WTC11 (cell line): Measurements from ENCODE around the gene ANGPTL2.

Experiments used
- ATF3 ChIP-seq: sonication (generic); formaldehyde crosslinking; conservative IDR thresholded peaks from 2 replicates; pipeline ENCODE4 v1.8.1; 2022; ENCODE audit warnings: mild to moderate bottlenecking, missing genetic modification reagents
- CTCF ChIP-seq: fragments of 200-600 bp; IDR thresholded peaks from 2 replicates; pipeline ENCODE4 v1.8.0; 2022; ENCODE audit warnings: antibody characterized with exemption
- ESRRA ChIP-seq: sonication (generic); formaldehyde crosslinking; IDR thresholded peaks from 2 replicates; pipeline ENCODE4 v1.8.1; 2022; ENCODE audit warnings: mild to moderate bottlenecking, missing genetic modification reagents, borderline replicate concordance
- ETV6 ChIP-seq: sonication (generic); formaldehyde crosslinking; IDR thresholded peaks from 2 replicates; pipeline ENCODE4 v1.8.1; 2022; ENCODE audit warnings: mild to moderate bottlenecking, missing genetic modification reagents
- FOXJ3 ChIP-seq: sonication (generic); formaldehyde crosslinking; IDR thresholded peaks from 2 replicates; pipeline ENCODE4 v1.9.0; 2021; ENCODE audit warnings: missing genetic modification reagents, mild to moderate bottlenecking, borderline replicate concordance
- HMGXB4 ChIP-seq: sonication (generic); formaldehyde crosslinking; IDR thresholded peaks from 2 replicates; pipeline ENCODE4 v1.8.1; 2023; ENCODE audit warnings: mild to moderate bottlenecking, moderate library complexity, missing genetic modification reagents
- NFYB ChIP-seq: sonication (generic); formaldehyde crosslinking; conservative IDR thresholded peaks from 2 replicates; pipeline ENCODE4 v1.8.0; 2022; ENCODE audit warnings: low read depth, missing genetic modification reagents
- NR1H2 ChIP-seq: sonication (generic); formaldehyde crosslinking; IDR thresholded peaks from 2 replicates; pipeline ENCODE4 v1.9.0; 2021; ENCODE audit warnings: mild to moderate bottlenecking, moderate library complexity, missing genetic modification reagents
- RELA ChIP-seq: sonication (generic); formaldehyde crosslinking; IDR thresholded peaks from 2 replicates; pipeline ENCODE4 v1.8.1; 2022; ENCODE audit warnings: missing genetic modification reagents, mild to moderate bottlenecking, borderline replicate concordance
- TP53 ChIP-seq: sonication (generic); formaldehyde crosslinking; IDR thresholded peaks from 2 replicates; pipeline ENCODE4 v1.8.1; 2023; ENCODE audit warnings: mild to moderate bottlenecking, missing genetic modification reagents
- ZNF281 ChIP-seq: sonication (generic); formaldehyde crosslinking; IDR thresholded peaks from 2 replicates; pipeline ENCODE4 v1.8.0; 2023; ENCODE audit warnings: mild to moderate bottlenecking, missing genetic modification reagents
- ZSCAN18 ChIP-seq: fragments of 250-450 bp; sonication (Bioruptor Pico); IDR thresholded peaks from 2 replicates; pipeline ENCODE4 v2.1.2; 2022; ENCODE audit warnings: mild to moderate bottlenecking, moderate library complexity

GRCh38 chr9:127138444-127138843, 16.0 kb upstream of the ANGPTL2 start:
- TF ChIP-seq FOXJ3 (CRISPR knock-in tag) = no peak
- TF ChIP-seq ZSCAN18 (CRISPR knock-in tag) = no peak
- no peak for TF ChIP-seq TP53 (CRISPR knock-in tag)
- TF ChIP-seq ESRRA (CRISPR knock-in tag) = no peak
- TF ChIP-seq HMGXB4 (CRISPR knock-in tag) = no peak
- TF ChIP-seq CTCF = no peak
- no peak for TF ChIP-seq ZNF281 (CRISPR knock-in tag)
- no peak for TF ChIP-seq ATF3
- no peak for TF ChIP-seq NFYB
- TF ChIP-seq NR1H2 = no peak
- no peak for TF ChIP-seq ETV6 (CRISPR knock-in tag)
- no peak for TF ChIP-seq RELA (CRISPR knock-in tag)
